ENCODE data around the gene NOL8.

Gene NOL8

DNA sequence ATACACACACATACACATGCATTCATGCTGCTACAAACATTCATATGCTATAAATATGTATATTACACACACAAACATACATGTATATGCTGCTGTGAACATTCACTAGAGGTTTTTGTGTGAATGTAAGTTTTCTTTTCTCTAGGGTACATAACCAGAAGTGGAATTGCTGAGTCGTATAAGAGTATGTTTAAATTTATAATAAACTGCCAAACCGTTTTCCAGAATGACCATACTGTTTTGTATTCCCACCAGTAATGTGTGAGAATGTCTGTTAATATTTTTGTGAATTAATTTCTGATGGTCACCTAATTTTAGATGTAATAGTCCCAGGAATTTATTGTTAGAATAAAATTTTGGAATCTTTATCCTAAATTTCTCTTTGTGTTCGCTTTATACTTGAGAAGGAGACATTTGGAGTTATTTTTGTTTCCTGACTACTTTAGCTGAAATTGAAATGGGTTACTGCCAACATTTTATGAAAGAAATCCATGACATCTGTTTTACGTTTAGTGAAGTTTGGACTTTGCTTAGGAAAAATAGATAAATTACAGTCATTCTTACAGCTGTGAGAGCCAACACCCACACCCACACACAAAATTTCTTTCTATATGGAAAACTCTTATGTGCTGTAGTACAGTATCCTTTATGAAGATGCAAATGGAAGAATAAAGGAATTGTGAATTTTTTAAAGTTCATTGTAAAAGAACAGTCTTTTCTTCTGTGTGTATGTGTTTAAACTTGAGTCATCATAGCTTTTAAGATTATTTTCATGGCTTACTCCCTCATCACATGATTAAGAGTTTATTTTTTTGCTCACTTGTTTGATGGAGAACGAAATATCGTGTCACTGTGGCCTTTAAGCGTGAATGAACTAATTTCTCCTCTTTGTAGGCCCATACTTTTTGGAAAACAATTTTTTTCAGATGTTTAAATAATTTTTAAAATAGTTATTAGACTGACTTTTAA lies 24.9 kb upstream of the NOL8 start:
- TF ChIP-seq, protein P1, sequence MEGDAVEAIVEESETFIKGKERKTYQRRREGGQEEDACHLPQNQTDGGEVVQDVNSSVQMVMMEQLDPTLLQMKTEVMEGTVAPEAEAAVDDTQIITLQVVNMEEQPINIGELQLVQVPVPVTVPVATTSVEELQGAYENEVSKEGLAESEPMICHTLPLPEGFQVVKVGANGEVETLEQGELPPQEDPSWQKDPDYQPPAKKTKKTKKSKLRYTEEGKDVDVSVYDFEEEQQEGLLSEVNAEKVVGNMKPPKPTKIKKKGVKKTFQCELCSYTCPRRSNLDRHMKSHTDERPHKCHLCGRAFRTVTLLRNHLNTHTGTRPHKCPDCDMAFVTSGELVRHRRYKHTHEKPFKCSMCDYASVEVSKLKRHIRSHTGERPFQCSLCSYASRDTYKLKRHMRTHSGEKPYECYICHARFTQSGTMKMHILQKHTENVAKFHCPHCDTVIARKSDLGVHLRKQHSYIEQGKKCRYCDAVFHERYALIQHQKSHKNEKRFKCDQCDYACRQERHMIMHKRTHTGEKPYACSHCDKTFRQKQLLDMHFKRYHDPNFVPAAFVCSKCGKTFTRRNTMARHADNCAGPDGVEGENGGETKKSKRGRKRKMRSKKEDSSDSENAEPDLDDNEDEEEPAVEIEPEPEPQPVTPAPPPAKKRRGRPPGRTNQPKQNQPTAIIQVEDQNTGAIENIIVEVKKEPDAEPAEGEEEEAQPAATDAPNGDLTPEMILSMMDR (IDR thresholded peaks at IDR 0.05; ENCODE audit: low read depth, low read length), result no peak
- no peak overlapping the region for H3K4me3 ChIP-seq (ENCODE audit: low read depth, low read length)

DNA sequence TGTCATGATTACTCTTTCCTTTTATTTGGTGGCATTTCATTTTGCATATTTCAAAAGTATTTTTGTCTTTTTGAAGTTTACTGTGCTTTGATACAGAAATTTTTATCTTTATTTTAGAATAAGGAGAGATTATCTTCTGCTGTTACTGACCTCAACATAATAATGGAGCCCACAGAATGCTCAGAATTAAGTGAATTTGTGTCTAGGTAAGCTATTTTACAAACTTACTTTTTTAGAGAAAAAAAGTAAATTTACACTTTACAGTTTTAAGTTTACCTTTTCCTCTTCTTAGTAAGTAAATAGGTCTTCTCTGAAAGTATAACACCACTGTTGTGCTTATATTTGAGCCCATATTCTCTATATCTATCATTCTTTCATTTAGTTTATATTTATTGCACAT lies 20.4 kb upstream of the NOL8 start:
- H3K4me3 ChIP-seq (ENCODE audit: low read depth, low read length), result no peak overlapping the region
- TF ChIP-seq, protein P1 (IDR thresholded peaks at IDR 0.05; ENCODE audit: low read depth, low read length), result no peak

DNA sequence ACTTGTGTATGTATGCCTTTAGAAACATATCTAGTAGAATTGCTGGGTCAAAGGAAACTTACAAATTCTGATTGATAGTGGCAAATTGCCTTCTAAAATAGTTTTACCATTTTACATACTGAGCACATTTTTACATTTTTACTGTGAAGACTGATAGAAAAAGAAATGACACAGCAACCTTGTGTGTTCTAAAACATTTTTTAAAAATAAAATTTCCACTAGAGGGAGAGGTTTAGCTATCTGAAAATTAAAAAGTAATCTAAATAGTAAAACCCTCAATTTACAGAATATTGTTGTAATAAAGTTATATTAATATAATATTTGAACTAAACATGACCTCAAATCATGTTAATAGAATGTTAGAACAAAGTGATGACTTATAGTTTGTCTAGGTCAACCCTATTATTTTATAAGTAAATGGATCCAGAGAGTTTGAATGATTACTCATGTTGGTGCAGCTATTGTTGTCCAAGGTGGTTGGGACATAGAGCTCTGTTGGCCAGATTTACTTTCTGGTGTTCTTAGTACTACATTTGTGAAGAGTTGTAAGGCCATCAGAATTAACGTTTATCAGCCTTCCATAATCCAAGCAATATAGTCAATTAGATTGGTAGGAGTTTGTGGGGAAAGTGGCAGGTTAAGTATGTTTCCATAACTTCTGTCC lies 17.8 kb upstream of the NOL8 start:
- TF ChIP-seq, protein P1 (IDR thresholded peaks at IDR 0.05; ENCODE audit: low read depth, low read length), result no peak

DNA sequence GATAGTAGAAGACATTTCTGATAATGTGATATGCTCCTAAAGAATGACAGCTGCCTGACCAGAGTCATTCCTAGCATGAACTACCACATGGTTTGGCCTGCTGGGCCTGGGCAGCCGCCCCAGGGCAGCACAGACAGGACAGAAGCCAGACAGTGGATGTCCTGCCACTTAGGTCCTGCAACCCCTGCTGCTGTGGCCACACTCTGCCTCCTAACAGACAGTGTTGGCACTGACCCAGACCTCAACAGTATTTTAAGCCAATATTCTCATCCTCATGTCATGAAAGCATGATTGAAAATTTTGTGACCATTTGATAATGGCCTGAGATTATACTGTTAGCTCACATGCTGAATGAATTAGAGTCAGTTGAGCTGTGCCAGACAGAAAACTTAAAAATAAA lies 16.4 kb upstream of the NOL8 start:
- H3K4me3 ChIP-seq (ENCODE audit: low read depth, low read length), result no peak overlapping the region
- TF ChIP-seq, protein P1 (IDR thresholded peaks at IDR 0.05; ENCODE audit: low read depth, low read length), result no peak

More for the DNA sequence above, 17.8 kb upstream of the NOL8 start:
- no peak overlapping the region for H3K4me3 ChIP-seq (ENCODE audit: low read depth, low read length)

DNA sequence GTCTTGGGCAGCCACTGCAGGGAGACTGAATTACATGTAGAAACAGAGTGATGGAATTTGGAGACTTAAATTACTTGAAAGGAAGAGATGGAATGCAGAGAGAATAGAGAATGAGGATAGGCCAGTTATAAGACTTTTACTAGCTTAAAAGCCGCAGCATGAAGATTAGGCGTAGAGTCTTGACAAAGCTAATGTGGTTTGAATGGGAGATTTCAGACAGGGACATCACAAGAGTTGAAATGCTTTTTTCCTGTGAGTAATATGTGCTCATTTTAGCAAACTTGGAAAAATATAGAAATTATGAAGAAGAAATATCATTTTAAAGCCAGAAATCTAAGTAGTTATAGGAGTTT lies 8.1 kb upstream of the NOL8 start:
- TF ChIP-seq, protein P1 (IDR thresholded peaks at IDR 0.05; ENCODE audit: low read depth, low read length), result no peak
- H3K4me3 ChIP-seq (ENCODE audit: low read depth, low read length), result no peak overlapping the region

DNA sequence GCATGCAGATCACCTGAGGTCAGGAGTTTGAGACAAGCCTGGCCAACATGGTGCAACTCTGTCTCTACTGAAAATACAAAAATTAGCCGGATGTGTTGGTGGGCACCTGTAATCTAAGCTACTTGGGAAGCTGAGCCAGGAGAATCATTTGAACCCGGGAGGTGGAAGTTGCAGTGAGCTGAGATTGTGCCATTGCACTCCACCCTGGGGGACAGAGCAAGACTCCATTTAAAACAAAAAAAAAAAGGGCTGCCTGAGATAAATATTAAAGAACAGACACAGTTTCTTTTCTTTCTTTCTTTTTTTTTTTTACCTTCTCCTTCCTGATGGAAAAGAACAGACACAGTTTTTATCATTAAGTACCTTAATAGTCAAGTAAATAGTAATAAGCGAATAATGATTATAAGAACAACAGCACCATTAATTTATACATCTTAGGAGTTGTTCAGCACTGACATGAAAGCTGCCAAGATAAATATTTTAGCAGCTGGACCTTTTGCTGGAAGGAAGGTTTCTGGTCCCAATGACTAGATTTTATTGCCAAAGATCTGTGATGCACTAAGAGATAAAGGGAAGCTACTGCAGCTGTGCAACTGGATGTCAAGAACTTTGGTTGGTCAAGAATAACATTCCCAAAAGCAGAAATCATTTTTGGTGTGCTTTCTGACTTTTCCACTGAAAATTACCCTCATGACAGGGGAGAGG lies 7.6 kb upstream of the NOL8 start:
- H3K4me3 ChIP-seq (ENCODE audit: low read depth, low read length), result no peak overlapping the region
- TF ChIP-seq, protein P1 (IDR thresholded peaks at IDR 0.05; ENCODE audit: low read depth, low read length), result no peak
